GM12878 (cell line): ENCODE data around the gene ACKR2. TPM values are rescaled to one million over a fixed set of nuclear protein-coding genes. Genes with fewer than 3 reads are reported as not detected.
A peak's percentile ranks its signal among the peaks of the same experiment; 100 is the strongest.

Experiments used
- ATAC-seq: fragments of 200-7000 bp; cut with Tn5 transposase; 3 replicates; pipeline ENCODE4 v1.9.1; 2020; ENCODE audit warnings: mild to moderate bottlenecking, moderate library complexity
- BruUV-seq: library from RNA; stranded (reverse); fragments of 400-500 nt; replicated peaks from 2 replicates; lab custom pipeline; 2021; lab: Mats Ljungman, UMichigan
- CTCF ChIA-PET: fragments of 300-600 bp; sonication (Branson Sonifier 250); formaldehyde crosslinking; extraction: SDS; loops from one replicate; lab custom pipeline; 2021; ENCODE audit warnings: inconsistent platforms; lab: Yijun Ruan, JAX
- POLR2A ChIA-PET: fragments of 350-600 bp; formaldehyde crosslinking; extraction: SDS; loops from one replicate; lab custom pipeline; 2021; ENCODE audit warnings: inconsistent platforms; lab: Charles Lee
- RAD21 ChIA-PET: fragments of 300-600 bp; sonication (Branson Sonifier 250); formaldehyde crosslinking; loops from one replicate; lab custom pipeline; 2023; ENCODE audit warnings: antibody characterized with exemption; ENCODE audit not compliant: unreplicated experiment; lab: Charles Lee
- SMC1A ChIA-PET: fragments of 300-600 bp; sonication (Branson Sonifier 250); formaldehyde crosslinking; loops from one replicate; lab custom pipeline; 2023; ENCODE audit not compliant: unreplicated experiment, uncharacterized antibody; lab: Charles Lee
- DNase-seq: peaks from one replicate; pipeline ENCODE4 v3.0.0-alpha.2; 2011; ENCODE audit warnings: low read depth, low spot score
- FAIRE-seq: peaks from 3 replicates; lab custom pipeline; 2011; peaks lifted over from hg19 to GRCh38; lab: Jason Lieb, UNC
- H2AFZ ChIP-seq: 2 replicates; pipeline ENCODE4 v1.6.0; 2011; ENCODE audit warnings: low read depth, low read length, control low read depth; ENCODE audit not compliant: control insufficient read depth
- H3K27ac ChIP-seq: 2 replicates; pipeline ENCODE4 v1.5.1; 2011; ENCODE audit warnings: control low read depth; ENCODE audit not compliant: control insufficient read depth, insufficient read depth
- H3K27me3 ChIP-seq, 2 experiments: replicated peaks in 1 of 2; 2 replicates each; pipeline versions ENCODE4 v1.6.0 to v1.6.1; 2011; ENCODE audit warnings: low read length in 1 of 2; ENCODE audit not compliant: control insufficient read depth in 2 of 2, insufficient read depth in 2 of 2
- H3K36me3 ChIP-seq, 2 experiments: 2 replicates each; pipeline ENCODE4 v1.5.1; 2011; ENCODE audit warnings: low read length in 1 of 2; ENCODE audit not compliant: control insufficient read depth in 2 of 2, insufficient read depth in 2 of 2
- H3K4me1 ChIP-seq: 2 replicates; pipeline ENCODE4 v1.6.1; 2011; ENCODE audit warnings: mild to moderate bottlenecking, low read length, moderate library complexity, mixed read lengths; ENCODE audit not compliant: control insufficient read depth, insufficient read depth
- H3K4me2 ChIP-seq: 2 replicates; pipeline ENCODE4 v1.6.0; 2011; ENCODE audit warnings: control low read depth; ENCODE audit not compliant: control insufficient read depth, insufficient read depth
- H3K4me3 ChIP-seq: fragments of 200-600 bp; sonication (generic); 2 replicates; pipeline ENCODE4 v1.5.1; 2016
- H3K79me2 ChIP-seq: 2 replicates; pipeline ENCODE4 v1.6.0; 2011; ENCODE audit warnings: low read length; ENCODE audit not compliant: control insufficient read depth, insufficient read depth
- H3K9ac ChIP-seq: 2 replicates; pipeline ENCODE4 v1.8.0; 2011; ENCODE audit warnings: low read length, control low read depth, mixed read lengths; ENCODE audit not compliant: control insufficient read depth, insufficient read depth
- H3K9me3 ChIP-seq: replicated peaks from 3 replicates; pipeline ENCODE4 v1.5.1; 2011; ENCODE audit warnings: mild to moderate bottlenecking, low read length; ENCODE audit not compliant: control insufficient read depth, insufficient read depth
- H4K20me1 ChIP-seq: 2 replicates; pipeline ENCODE4 v1.6.0; 2011; ENCODE audit not compliant: control insufficient read depth, insufficient read depth
- BMI1 ChIP-seq: fragments of 450-650 bp; IDR thresholded peaks from 2 replicates; pipeline ENCODE4 v1.6.1; 2016; ENCODE audit warnings: mild to moderate bottlenecking, moderate library complexity, borderline replicate concordance
- DPF2 ChIP-seq: fragments of 450-650 bp; IDR thresholded peaks from 2 replicates; pipeline ENCODE4 v1.6.1; 2017; ENCODE audit warnings: mild to moderate bottlenecking
- EP300 ChIP-seq, 2 experiments: fragments of 150-350 bp in 1 of 2; IDR thresholded peaks; 2 replicates each; pipeline ENCODE4 v1.6.1; 2011 to 2012; ENCODE audit warnings: low read depth in 2 of 2, low read length in 2 of 2, borderline replicate concordance in 1 of 2, improper control_type of control experiment in 1 of 2, inconsistent platforms in 1 of 2; ENCODE audit not compliant: control insufficient read depth in 1 of 2
- IKZF2 ChIP-seq, 2 experiments: fragments of 450-650 bp; IDR thresholded peaks; 2 replicates each; pipeline ENCODE4 v1.6.1; 2017; ENCODE audit warnings: mild to moderate bottlenecking in 2 of 2, moderate library complexity in 2 of 2
- NR2F1 ChIP-seq: fragments of 450-650 bp; conservative IDR thresholded peaks from 2 replicates; pipeline ENCODE4 v1.6.1; 2017; ENCODE audit warnings: mild to moderate bottlenecking
- POLR2A ChIP-seq: IDR thresholded peaks from 2 replicates; pipeline ENCODE4 v1.6.1; 2011; ENCODE audit warnings: low read depth, mild to moderate bottlenecking, low read length
- POLR2AphosphoS5 ChIP-seq: IDR thresholded peaks from 2 replicates; pipeline ENCODE4 v1.6.1; 2011; ENCODE audit warnings: mild to moderate bottlenecking, low read length, inconsistent platforms
- RAD21 ChIP-seq: IDR thresholded peaks from 2 replicates; pipeline ENCODE4 v1.6.1; 2011; ENCODE audit warnings: mild to moderate bottlenecking, low read depth, low read length, moderate library complexity; ENCODE audit not compliant: insufficient read depth
- RCOR1 ChIP-seq: conservative IDR thresholded peaks from 2 replicates; pipeline ENCODE4 v1.6.1; 2012; ENCODE audit warnings: low read depth, low read length, improper control_type of control experiment
- SRF ChIP-seq, 2 experiments: IDR thresholded peaks; 2 replicates each; pipeline ENCODE4 v1.6.1; 2011; ENCODE audit warnings: low read depth in 2 of 2, low read length in 2 of 2, mild to moderate bottlenecking in 1 of 2, moderate library complexity in 1 of 2
- WGBS: methylation state at CpG from one replicate; pipeline ENCODE4 v1.1.6; 2016; ENCODE audit warnings: low lambda C conversion rate; ENCODE audit not compliant: insufficient replicate concordance, insufficient coverage; ENCODE audit errors: missing lambda C conversion rate; 5-methylcytosine and 5-hydroxymethylcytosine counted together
- in situ Hi-C: fragments of 300-500 bp; cut with MboI; formaldehyde crosslinking; loops from 9 replicates; pipeline ENCODE4 v1.14.3; 2018; ENCODE audit warnings: mixed read lengths
- intact Hi-C: fragments of 100-400 bp; cut with micrococcal nuclease; formaldehyde crosslinking; loops from one replicate; pipeline ENCODE4 v1.14.2; 2022; ENCODE audit not compliant: unreplicated experiment
- polyA plus RNA-seq, 11 experiments: library from polyadenylated mRNA; depleted of rRNA in 4 of 11; unstranded in 6 of 11; stranded (reverse) in 5 of 11; fragments of >200 nt; fragmentation: Nextera tagmentation in 4 of 11; fragmentation: Illumina TruSeq in 1 of 11; extraction: Ambion mirVana in 4 of 11; extraction: Trizol in 1 of 11; gene quantifications; 1 replicate in 1 of 11; 2 replicates in 10 of 11; pipeline versions ENCODE4 v1.2.1 to v1.2.3, GENCODE V29; 2011 to 2016; ENCODE audit warnings: inconsistent platforms in 2 of 11, missing spikeins in 2 of 11, low read depth in 1 of 11
- total RNA-seq, 4 experiments: library from RNA; depleted of rRNA in 3 of 4; stranded (reverse); fragments of >200 nt in 3 of 4; fragmentation: Illumina TruSeq in 1 of 4; extraction: Trizol in 1 of 4; gene quantifications; 2 replicates each; pipeline versions ENCODE4 v1.2.1 to v1.2.3, GENCODE V29; 2013 to 2021
- TF ChIP-seq, protein P1 (sequence below): IDR thresholded peaks from 2 replicates; pipeline ENCODE4 v1.6.1; 2012; ENCODE audit warnings: mild to moderate bottlenecking, low read depth, low read length
- TF ChIP-seq, protein P2 (sequence below): fragments of 450-650 bp; formaldehyde crosslinking; IDR thresholded peaks from 2 replicates; pipeline ENCODE4 v1.4.0; 2022; ENCODE audit warnings: mild to moderate bottlenecking, moderate library complexity
- TF ChIP-seq, protein P3 (sequence below): IDR thresholded peaks from 2 replicates; pipeline ENCODE4 v1.6.1; 2012; ENCODE audit warnings: low read depth, low read length, improper control_type of control experiment
- TF ChIP-seq, protein P4 (sequence below): IDR thresholded peaks from 2 replicates; pipeline ENCODE4 v1.6.1; 2012; ENCODE audit warnings: low read depth, low read length, improper control_type of control experiment

Gene ACKR2
- total and polyA plus RNA-seq, 10 of the 15 experiments (the other 5 are each of a cell fraction or from before 2014, with no cell fraction given): 0.05 to 0.91 (median 0.23) TPM; not detected in 2

DNA sequence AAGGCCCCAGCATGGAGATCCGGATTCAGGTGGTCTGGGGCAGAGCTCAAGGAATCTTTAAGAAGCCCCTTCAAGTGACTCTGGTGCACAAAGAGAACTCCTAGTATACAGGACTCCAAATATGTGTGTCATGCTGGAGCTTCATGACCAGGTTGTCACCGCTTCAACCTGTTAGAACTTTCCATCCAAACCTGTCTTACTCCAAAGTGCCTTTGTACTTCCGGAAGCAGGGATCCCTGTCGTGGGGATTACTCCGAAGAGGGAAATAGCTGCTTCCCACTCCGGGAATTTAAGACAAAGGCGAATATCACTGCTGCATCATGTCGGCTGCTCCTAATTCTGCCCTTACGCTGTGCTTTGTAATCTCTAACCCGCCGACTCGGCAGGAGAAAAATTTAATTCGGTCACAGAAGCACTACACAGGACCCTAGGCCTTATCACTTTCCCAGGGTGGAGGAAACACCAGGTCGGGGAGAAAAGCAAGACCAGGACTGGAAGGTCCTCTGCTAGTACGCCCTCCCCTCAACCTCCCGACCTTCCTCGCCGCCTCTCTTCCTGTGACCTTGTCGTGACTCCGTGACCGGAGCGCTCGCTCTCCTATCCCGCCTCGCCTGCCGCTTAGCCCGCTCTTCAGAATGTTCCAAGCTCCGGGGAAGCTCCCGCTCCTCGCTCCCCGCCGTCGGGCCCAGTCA, 5.7 kb upstream of the ACKR2 start:
- Histone ChIP-seq H3K27ac (peak overlapping the region; percentile 66), H3K36me3 (no peaks in the 10 kb centered on the region), H3K9me3 (no peaks in the 10 kb centered on the region), H2AFZ (peak overlapping the region; percentile 11), H3K4me3 (peak overlapping the region; percentile 87), H4K20me1 (no peaks in the 10 kb centered on the region), H3K79me2 (peaks cover 39% of the 10 kb centered on the region), H3K4me1 (no peaks in the 10 kb centered on the region; the same call in 1 of the 2 replicates), H3K27me3 (no peaks in the 10 kb centered on the region), H3K4me2 (peak overlapping the region; percentile 84), H3K9ac (peak overlapping the region; percentile 74)
- 1% methylated on average over 28 of the region's 33 CpGs for WGBS
- intact Hi-C loops: no loop called here
- POLR2A ChIA-PET: interaction anchor here (1.0 to 2.0 kb wide), 4 partner anchors 9 to 213 kb away, joined by 4 to 14 read pairs (median 6); partner anchors contain the start of gene SS18L2
- ATAC-seq (peak; percentile 40), DNase-seq (no peak), FAIRE-seq (no peak)
- in situ Hi-C loops: no loop called here
- RAD21 ChIA-PET: interaction anchor here (0.9 kb wide), 1 partner anchor 79 kb away, joined by 3 read pairs; no protein-coding TSS in a partner anchor
- SMC1A ChIA-PET: interaction anchor here (1.0 to 1.6 kb wide), 2 partner anchors 9 to 16 kb away, joined by 3 to 5 read pairs; no protein-coding TSS in a partner anchor
- CTCF ChIA-PET: interaction anchor here (0.6 to 3.3 kb wide), 7 partner anchors 9 to 221 kb away, joined by 3 to 15 read pairs (median 5); partner anchors contain the start of gene SEC22C
- BruUV-seq: TSS peak; percentile 64
- TF ChIP-seq RCOR1 (no peak), RAD21 (no peak), BMI1 (no peak), POLR2A (no peak), SRF (IDR thresholded peaks at IDR 0.05; ENCODE audit: low read depth in 2 of 2, low read length in 2 of 2) (no peak), POLR2AphosphoS5 (no peak), DPF2 (0 out of 2 replicates have a peak, but pooled peaks have one; percentile 4), IKZF2 (IDR thresholded peaks at IDR 0.05) (0 out of 4 replicates have a peak, but pooled peaks have one; percentile 7 to 15), NR2F1 (peak; percentile 55; the same call in 1 of the 2 replicates), EP300 (IDR thresholded peaks at IDR 0.05; ENCODE audit: borderline replicate concordance in 1 of 2, control insufficient read depth in 1 of 2, low read depth in 2 of 2, low read length in 2 of 2) (no peak)
- TF ChIP-seq, protein P1, sequence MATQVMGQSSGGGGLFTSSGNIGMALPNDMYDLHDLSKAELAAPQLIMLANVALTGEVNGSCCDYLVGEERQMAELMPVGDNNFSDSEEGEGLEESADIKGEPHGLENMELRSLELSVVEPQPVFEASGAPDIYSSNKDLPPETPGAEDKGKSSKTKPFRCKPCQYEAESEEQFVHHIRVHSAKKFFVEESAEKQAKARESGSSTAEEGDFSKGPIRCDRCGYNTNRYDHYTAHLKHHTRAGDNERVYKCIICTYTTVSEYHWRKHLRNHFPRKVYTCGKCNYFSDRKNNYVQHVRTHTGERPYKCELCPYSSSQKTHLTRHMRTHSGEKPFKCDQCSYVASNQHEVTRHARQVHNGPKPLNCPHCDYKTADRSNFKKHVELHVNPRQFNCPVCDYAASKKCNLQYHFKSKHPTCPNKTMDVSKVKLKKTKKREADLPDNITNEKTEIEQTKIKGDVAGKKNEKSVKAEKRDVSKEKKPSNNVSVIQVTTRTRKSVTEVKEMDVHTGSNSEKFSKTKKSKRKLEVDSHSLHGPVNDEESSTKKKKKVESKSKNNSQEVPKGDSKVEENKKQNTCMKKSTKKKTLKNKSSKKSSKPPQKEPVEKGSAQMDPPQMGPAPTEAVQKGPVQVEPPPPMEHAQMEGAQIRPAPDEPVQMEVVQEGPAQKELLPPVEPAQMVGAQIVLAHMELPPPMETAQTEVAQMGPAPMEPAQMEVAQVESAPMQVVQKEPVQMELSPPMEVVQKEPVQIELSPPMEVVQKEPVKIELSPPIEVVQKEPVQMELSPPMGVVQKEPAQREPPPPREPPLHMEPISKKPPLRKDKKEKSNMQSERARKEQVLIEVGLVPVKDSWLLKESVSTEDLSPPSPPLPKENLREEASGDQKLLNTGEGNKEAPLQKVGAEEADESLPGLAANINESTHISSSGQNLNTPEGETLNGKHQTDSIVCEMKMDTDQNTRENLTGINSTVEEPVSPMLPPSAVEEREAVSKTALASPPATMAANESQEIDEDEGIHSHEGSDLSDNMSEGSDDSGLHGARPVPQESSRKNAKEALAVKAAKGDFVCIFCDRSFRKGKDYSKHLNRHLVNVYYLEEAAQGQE: no peak
- TF ChIP-seq, protein P2, sequence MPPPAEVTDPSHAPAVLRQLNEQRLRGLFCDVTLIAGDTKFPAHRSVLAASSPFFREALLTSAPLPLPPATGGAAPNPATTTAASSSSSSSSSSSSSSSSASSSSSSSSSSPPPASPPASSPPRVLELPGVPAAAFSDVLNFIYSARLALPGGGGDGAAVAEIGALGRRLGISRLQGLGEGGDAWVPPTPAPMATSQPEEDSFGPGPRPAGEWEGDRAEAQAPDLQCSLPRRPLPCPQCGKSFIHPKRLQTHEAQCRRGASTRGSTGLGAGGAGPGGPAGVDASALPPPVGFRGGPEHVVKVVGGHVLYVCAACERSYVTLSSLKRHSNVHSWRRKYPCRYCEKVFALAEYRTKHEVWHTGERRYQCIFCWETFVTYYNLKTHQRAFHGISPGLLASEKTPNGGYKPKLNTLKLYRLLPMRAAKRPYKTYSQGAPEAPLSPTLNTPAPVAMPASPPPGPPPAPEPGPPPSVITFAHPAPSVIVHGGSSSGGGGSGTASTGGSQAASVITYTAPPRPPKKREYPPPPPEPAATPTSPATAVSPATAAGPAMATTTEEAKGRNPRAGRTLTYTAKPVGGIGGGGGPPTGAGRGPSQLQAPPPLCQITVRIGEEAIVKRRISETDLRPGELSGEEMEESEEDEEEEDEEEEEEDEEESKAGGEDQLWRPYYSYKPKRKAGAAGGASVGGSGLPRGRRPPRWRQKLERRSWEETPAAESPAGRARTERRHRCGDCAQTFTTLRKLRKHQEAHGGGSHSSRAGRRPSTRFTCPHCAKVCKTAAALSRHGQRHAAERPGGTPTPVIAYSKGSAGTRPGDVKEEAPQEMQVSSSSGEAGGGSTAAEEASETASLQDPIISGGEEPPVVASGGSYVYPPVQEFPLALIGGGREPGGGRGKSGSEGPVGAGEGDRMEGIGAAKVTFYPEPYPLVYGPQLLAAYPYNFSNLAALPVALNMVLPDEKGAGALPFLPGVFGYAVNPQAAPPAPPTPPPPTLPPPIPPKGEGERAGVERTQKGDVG (CRISPR knock-in tag): no peak
- TF ChIP-seq, protein P3, sequence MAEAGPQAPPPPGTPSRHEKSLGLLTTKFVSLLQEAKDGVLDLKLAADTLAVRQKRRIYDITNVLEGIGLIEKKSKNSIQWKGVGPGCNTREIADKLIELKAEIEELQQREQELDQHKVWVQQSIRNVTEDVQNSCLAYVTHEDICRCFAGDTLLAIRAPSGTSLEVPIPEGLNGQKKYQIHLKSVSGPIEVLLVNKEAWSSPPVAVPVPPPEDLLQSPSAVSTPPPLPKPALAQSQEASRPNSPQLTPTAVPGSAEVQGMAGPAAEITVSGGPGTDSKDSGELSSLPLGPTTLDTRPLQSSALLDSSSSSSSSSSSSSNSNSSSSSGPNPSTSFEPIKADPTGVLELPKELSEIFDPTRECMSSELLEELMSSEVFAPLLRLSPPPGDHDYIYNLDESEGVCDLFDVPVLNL: no peak
- TF ChIP-seq, protein P4, sequence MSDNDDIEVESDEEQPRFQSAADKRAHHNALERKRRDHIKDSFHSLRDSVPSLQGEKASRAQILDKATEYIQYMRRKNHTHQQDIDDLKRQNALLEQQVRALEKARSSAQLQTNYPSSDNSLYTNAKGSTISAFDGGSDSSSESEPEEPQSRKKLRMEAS: no peak
